ENCODE results near the gene CAP2.

CAP2 gene

GRCh38 chr6:17460862-17461261 lies 67.5 kb downstream of the CAP2 start:
- Histone ChIP-seq H2BK120ac (ENCODE audit: low read depth, low read length) (no peak overlapping the region), H2BK15ac (ENCODE audit: low read depth, poor library complexity, severe bottlenecking) (no peak overlapping the region), H3K27me3 (ENCODE audit: control insufficient read depth in 1 of 2, insufficient read depth in 1 of 2, low read length in 2 of 2) (no peaks in the 10 kb centered on the region), H4K91ac (ENCODE audit: low read length) (no peak overlapping the region), H3K4me3 (ENCODE audit: insufficient read depth in 1 of 2, low read depth in 1 of 2, low read length in 2 of 2) (no peak overlapping the region), H2AFZ (ENCODE audit: low read depth, low read length) (no peak overlapping the region), H3K18ac (ENCODE audit: low read depth in 1 of 2, low read length in 2 of 2) (no peak overlapping the region), H3K9ac (ENCODE audit: low read length) (no peak overlapping the region), H3K4ac (ENCODE audit: low read depth in 1 of 2, low read length in 2 of 2) (no peak overlapping the region), H3K27ac (ENCODE audit: low read length, poor library complexity, severe bottlenecking) (no peak overlapping the region), H3K9me3 (ENCODE audit: control insufficient read depth, low read length) (no peaks in the 10 kb centered on the region), H3K4me1 (ENCODE audit: control insufficient read depth, insufficient read depth, low read depth, low read length) (no peaks in the 10 kb centered on the region), H2BK5ac (ENCODE audit: low read depth, low read length, poor library complexity, severe bottlenecking) (no peak overlapping the region), H4K8ac (ENCODE audit: low read length) (no peak overlapping the region), H3K23ac (ENCODE audit: low read length in 2 of 2) (no peak overlapping the region), H2BK12ac (ENCODE audit: low read length in 2 of 2) (no peak overlapping the region), H3K14ac (ENCODE audit: low read length in 2 of 2) (no peak overlapping the region), H2AK5ac (ENCODE audit: low read length, severe bottlenecking) (no peak overlapping the region), H3K36me3 (ENCODE audit: control insufficient read depth in 1 of 2, insufficient read depth in 2 of 2, low read depth in 1 of 2, low read length in 2 of 2) (peaks cover 0 to 21% of the 10 kb centered on the region in 2 experiments), H3K79me1 (replicated peaks; ENCODE audit: low read length, poor library complexity, severe bottlenecking) (peaks cover 28% of the 10 kb centered on the region), H3K4me2 (ENCODE audit: low read length, poor library complexity, severe bottlenecking) (no peak overlapping the region)
- no peak for DNase-seq
- 100% methylated on average over 5 of the region's 5 CpGs for WGBS

GRCh38 chr6:17466147-17466546 lies 72.8 kb downstream of the CAP2 start:
- Histone ChIP-seq H2BK12ac (ENCODE audit: low read length in 2 of 2) (no peak overlapping the region), H4K8ac (ENCODE audit: low read length) (no peak overlapping the region), H3K27ac (ENCODE audit: low read length, poor library complexity, severe bottlenecking) (no peak overlapping the region), H3K27me3 (ENCODE audit: control insufficient read depth in 1 of 2, insufficient read depth in 1 of 2, low read length in 2 of 2) (no peaks in the 10 kb centered on the region), H3K9me3 (ENCODE audit: control insufficient read depth, low read length) (no peaks in the 10 kb centered on the region), H3K36me3 (ENCODE audit: control insufficient read depth in 1 of 2, insufficient read depth in 2 of 2, low read depth in 1 of 2, low read length in 2 of 2) (peaks cover 0 to 21% of the 10 kb centered on the region in 2 experiments), H2AK5ac (ENCODE audit: low read length, severe bottlenecking) (no peak overlapping the region), H3K9ac (ENCODE audit: low read length) (no peak overlapping the region), H3K4me1 (ENCODE audit: control insufficient read depth, insufficient read depth, low read depth, low read length) (peaks cover 7% of the 10 kb centered on the region), H3K79me1 (replicated peaks; ENCODE audit: low read length, poor library complexity, severe bottlenecking) (peaks cover 30% of the 10 kb centered on the region), H2AFZ (ENCODE audit: low read depth, low read length) (no peak overlapping the region), H4K91ac (ENCODE audit: low read length) (no peak overlapping the region), H3K18ac (ENCODE audit: low read depth in 1 of 2, low read length in 2 of 2) (no peak overlapping the region), H3K4me2 (ENCODE audit: low read length, poor library complexity, severe bottlenecking) (no peak overlapping the region), H3K4ac (ENCODE audit: low read depth in 1 of 2, low read length in 2 of 2) (no peak overlapping the region), H2BK15ac (ENCODE audit: low read depth, poor library complexity, severe bottlenecking) (no peak overlapping the region), H3K4me3 (ENCODE audit: insufficient read depth in 1 of 2, low read depth in 1 of 2, low read length in 2 of 2) (no peak overlapping the region), H2BK5ac (ENCODE audit: low read depth, low read length, poor library complexity, severe bottlenecking) (no peak overlapping the region), H3K14ac (ENCODE audit: low read length in 2 of 2) (no peak overlapping the region), H2BK120ac (ENCODE audit: low read depth, low read length) (no peak overlapping the region), H3K23ac (ENCODE audit: low read length in 2 of 2) (no peak overlapping the region)
- WGBS, result 90% methylated on average over 4 of the region's 5 CpGs
- no peak for DNase-seq

- no peak overlapping the region for H2BK120ac ChIP-seq (ENCODE audit: low read depth, low read length)
- peak overlapping the region; percentile 66 for H3K27ac ChIP-seq (ENCODE audit: low read length, poor library complexity, severe bottlenecking)
- H3K4ac ChIP-seq (ENCODE audit: low read depth in 1 of 2, low read length in 2 of 2), result no peak overlapping the region
- no peak overlapping the region for H3K4me3 ChIP-seq (ENCODE audit: insufficient read depth in 1 of 2, low read depth in 1 of 2, low read length in 2 of 2)
- H4K91ac ChIP-seq (ENCODE audit: low read length), result no peak overlapping the region
- no peak overlapping the region for H2BK5ac ChIP-seq (ENCODE audit: low read depth, low read length, poor library complexity, severe bottlenecking)
- no peak overlapping the region for H2BK12ac ChIP-seq (ENCODE audit: low read length in 2 of 2)
- H3K36me3 ChIP-seq (ENCODE audit: control insufficient read depth in 1 of 2, insufficient read depth in 2 of 2, low read depth in 1 of 2, low read length in 2 of 2), result peaks cover 0 to 20% of the 10 kb centered on the region in 2 experiments
- H2AK5ac ChIP-seq (ENCODE audit: low read length, severe bottlenecking), result no peak overlapping the region
- H3K9ac ChIP-seq (ENCODE audit: low read length), result no peak overlapping the region
- 100% methylated on average over 1 of the region's 3 CpGs for WGBS
- H3K14ac ChIP-seq (ENCODE audit: low read length in 2 of 2), result no peak overlapping the region
- no peak overlapping the region for H2BK15ac ChIP-seq (ENCODE audit: low read depth, poor library complexity, severe bottlenecking)
- peaks cover 30% of the 10 kb centered on the region for H3K79me1 ChIP-seq (replicated peaks; ENCODE audit: low read length, poor library complexity, severe bottlenecking)
- H4K8ac ChIP-seq (ENCODE audit: low read length), result no peak overlapping the region
- H3K4me2 ChIP-seq (ENCODE audit: low read length, poor library complexity, severe bottlenecking), result no peak overlapping the region
- H3K4me1 ChIP-seq (ENCODE audit: control insufficient read depth, insufficient read depth, low read depth, low read length), result peaks cover 7% of the 10 kb centered on the region
- H2AFZ ChIP-seq (ENCODE audit: low read depth, low read length), result no peak overlapping the region
- no peaks in the 10 kb centered on the region for H3K27me3 ChIP-seq (ENCODE audit: control insufficient read depth in 1 of 2, insufficient read depth in 1 of 2, low read length in 2 of 2)
- H3K9me3 ChIP-seq (ENCODE audit: control insufficient read depth, low read length), result no peaks in the 10 kb centered on the region
- DNase-seq, result no peak
- H3K23ac ChIP-seq (ENCODE audit: low read length in 2 of 2), result no peak overlapping the region
- no peak overlapping the region for H3K18ac ChIP-seq (ENCODE audit: low read depth in 1 of 2, low read length in 2 of 2)
Measured at GRCh38 chr6:17466707-17467106, 73.3 kb downstream of the CAP2 start.

GRCh38 chr6:17469006-17469832 lies 75.8 kb downstream of the CAP2 start:
- Histone ChIP-seq H2BK12ac (ENCODE audit: low read length in 2 of 2) (no peak overlapping the region), H3K9ac (ENCODE audit: low read length) (no peak overlapping the region), H3K23ac (ENCODE audit: low read length in 2 of 2) (no peak overlapping the region), H2AK5ac (ENCODE audit: low read length, severe bottlenecking) (no peak overlapping the region), H3K4me3 (ENCODE audit: insufficient read depth in 1 of 2, low read depth in 1 of 2, low read length in 2 of 2) (no peak overlapping the region), H2BK120ac (ENCODE audit: low read depth, low read length) (no peak overlapping the region), H4K8ac (ENCODE audit: low read length) (no peak overlapping the region), H3K14ac (ENCODE audit: low read length in 2 of 2) (no peak overlapping the region), H2AFZ (ENCODE audit: low read depth, low read length) (no peak overlapping the region), H2BK5ac (ENCODE audit: low read depth, low read length, poor library complexity, severe bottlenecking) (no peak overlapping the region), H3K4ac (ENCODE audit: low read depth in 1 of 2, low read length in 2 of 2) (no peak overlapping the region), H3K36me3 (ENCODE audit: control insufficient read depth in 1 of 2, insufficient read depth in 2 of 2, low read depth in 1 of 2, low read length in 2 of 2) (peaks cover 0 to 20% of the 10 kb centered on the region in 2 experiments), H3K9me3 (ENCODE audit: control insufficient read depth, low read length) (no peaks in the 10 kb centered on the region), H3K4me1 (ENCODE audit: control insufficient read depth, insufficient read depth, low read depth, low read length) (peaks cover 8% of the 10 kb centered on the region), H2BK15ac (ENCODE audit: low read depth, poor library complexity, severe bottlenecking) (no peak overlapping the region), H3K18ac (ENCODE audit: low read depth in 1 of 2, low read length in 2 of 2) (no peak overlapping the region), H3K4me2 (ENCODE audit: low read length, poor library complexity, severe bottlenecking) (no peak overlapping the region), H3K27me3 (ENCODE audit: control insufficient read depth in 1 of 2, insufficient read depth in 1 of 2, low read length in 2 of 2) (no peaks in the 10 kb centered on the region), H4K91ac (ENCODE audit: low read length) (no peak overlapping the region), H3K79me1 (replicated peaks; ENCODE audit: low read length, poor library complexity, severe bottlenecking) (peaks cover 26% of the 10 kb centered on the region), H3K27ac (ENCODE audit: low read length, poor library complexity, severe bottlenecking) (no peak overlapping the region)
- no peak for DNase-seq
- WGBS, result over 99% methylated on average over 6 of the region's 10 CpGs
